B cell (primary cell): ENCODE results near the gene EGFLAM. TPM values are rescaled to one million over a fixed set of nuclear protein-coding genes. Genes with fewer than 3 reads are reported as not detected.

Experiments used
- ATAC-seq: fragments of 200-7000 bp; cut with Tn5 transposase; one replicate; pipeline ENCODE4 v1.10.0; 2021; ENCODE audit warnings: low read depth, mild to moderate bottlenecking, moderate number of reproducible peaks, moderate library complexity
- CTCF ChIA-PET: fragments of 350-600 bp; sonication (Branson Sonifier 250); formaldehyde crosslinking; loops from one replicate; lab custom pipeline; 2021; ENCODE audit warnings: antibody characterized with exemption, inconsistent platforms; lab: Charles Lee
- POLR2A ChIA-PET: fragments of 350-600 bp; sonication (Branson Sonifier 250); formaldehyde crosslinking; loops from one replicate; lab custom pipeline; 2021; ENCODE audit warnings: antibody characterized with exemption; lab: Charles Lee
- DNase-seq: peaks from one replicate; pipeline ENCODE4 v3.0.0; 2013
- H2AFZ ChIP-seq: 2 replicates; pipeline ENCODE4 v1.6.1; 2012; ENCODE audit warnings: mild to moderate bottlenecking, low read depth, low read length; ENCODE audit not compliant: insufficient read depth, poor library complexity, severe bottlenecking
- H3K27ac ChIP-seq, 2 donors: 1 replicate in 1 of 2; 2 replicates in 1 of 2; pipeline ENCODE4 v1.5.1; 2012 to 2013; ENCODE audit warnings: low read length in 2 of 2, mild to moderate bottlenecking in 2 of 2, moderate library complexity in 1 of 2
- H3K27me3 ChIP-seq, 4 experiments: fragments of 200-600 bp in 1 of 4; sonication (generic) in 1 of 4; replicated peaks in 1 of 4; 1 replicate in 2 of 4; 2 replicates in 2 of 4; pipeline versions ENCODE4 v1.6.1 to v1.7.0; 2013 to 2016; ENCODE audit warnings: low read length in 3 of 4, mild to moderate bottlenecking in 2 of 4, mixed read lengths in 1 of 4, moderate library complexity in 1 of 4; ENCODE audit not compliant: insufficient read depth in 4 of 4, control insufficient read depth in 3 of 4; ENCODE audit errors: control extremely low read depth in 1 of 4
- H3K36me3 ChIP-seq, 2 experiments: replicated peaks in 1 of 2; 1 replicate in 1 of 2; 2 replicates in 1 of 2; pipeline versions ENCODE4 v1.6.1 to v1.7.1; 2013; ENCODE audit warnings: low read length in 1 of 2; ENCODE audit not compliant: insufficient read depth in 2 of 2, control insufficient read depth in 1 of 2; ENCODE audit errors: control extremely low read depth in 1 of 2, extremely low read depth in 1 of 2
- H3K4me1 ChIP-seq, 2 donors: fragments of 200-600 bp in 1 of 2; sonication (generic) in 1 of 2; 1 replicate in 1 of 2; 2 replicates in 1 of 2; pipeline versions ENCODE4 v1.5.1 to v1.6.1; 2013 to 2017; ENCODE audit warnings: low read length in 2 of 2; ENCODE audit not compliant: control insufficient read depth in 2 of 2, insufficient read depth in 2 of 2
- H3K4me2 ChIP-seq: replicated peaks from 2 replicates; pipeline ENCODE3; 2012; ENCODE audit warnings: mild to moderate bottlenecking, low read depth, low read length; ENCODE audit not compliant: poor library complexity, severe bottlenecking
- H3K4me3 ChIP-seq, 5 experiments: fragments of 200-600 bp in 1 of 5; sonication (generic) in 1 of 5; 1 replicate in 3 of 5; 2 replicates in 2 of 5; pipeline versions ENCODE4 v1.5.1 to v1.7.0; 2011 to 2016; ENCODE audit warnings: low read length in 4 of 5, mild to moderate bottlenecking in 4 of 5, low read depth in 2 of 5, control low read depth in 1 of 5, moderate library complexity in 1 of 5; ENCODE audit not compliant: insufficient read depth in 1 of 5; ENCODE audit errors: control extremely low read depth in 1 of 5, extremely low read depth in 1 of 5
- H3K79me2 ChIP-seq: fragments of 200-600 bp; sonication (generic); one replicate; pipeline ENCODE4 v1.6.0; 2016; ENCODE audit warnings: low read length; ENCODE audit not compliant: control insufficient read depth, insufficient read depth
- H3K9ac ChIP-seq: fragments of 200-600 bp; sonication (generic); 2 replicates; pipeline ENCODE4 v1.6.1; 2017; ENCODE audit warnings: mild to moderate bottlenecking, low read length, moderate library complexity
- H3K9me3 ChIP-seq, 3 donors: one replicate each; pipeline versions ENCODE4 v1.6.1 to v1.7.1; 2013; ENCODE audit warnings: low read length in 2 of 3; ENCODE audit not compliant: control insufficient read depth in 2 of 3, insufficient read depth in 1 of 3; ENCODE audit errors: control extremely low read depth in 1 of 3
- H4K20me1 ChIP-seq: 2 replicates; pipeline ENCODE4 v1.6.0; 2012; ENCODE audit warnings: mild to moderate bottlenecking, low read length; ENCODE audit not compliant: insufficient read depth, control insufficient read depth, poor library complexity, severe bottlenecking
- H3K27ac Mint-ChIP-seq: one replicate; pipeline ENCODE4 v1.8.0; 2021; ENCODE audit warnings: mixed read lengths
- H3K27me3 Mint-ChIP-seq: one replicate; pipeline ENCODE4 v1.8.0; 2021; ENCODE audit warnings: mixed read lengths
- H3K4me1 Mint-ChIP-seq: one replicate; pipeline ENCODE4 v1.8.0; 2021; ENCODE audit warnings: mixed read lengths
- H3K4me3 Mint-ChIP-seq: one replicate; pipeline ENCODE4 v1.8.0; 2021; ENCODE audit warnings: mixed read lengths
- H3K9me3 Mint-ChIP-seq: one replicate; pipeline ENCODE4 v1.8.0; 2022; ENCODE audit warnings: mixed read lengths; ENCODE audit not compliant: insufficient read depth
- CTCF ChIP-seq: fragments of 200-600 bp; IDR thresholded peaks from one replicate; pipeline ENCODE4 v1.8.0; 2022; ENCODE audit warnings: antibody characterized with exemption, mild to moderate bottlenecking
- EZH2 ChIP-seq: IDR thresholded peaks from 2 replicates; pipeline ENCODE4 v1.6.1; 2012; ENCODE audit warnings: borderline replicate concordance, low read depth, mild to moderate bottlenecking, moderate library complexity, low read length; ENCODE audit not compliant: insufficient read depth, poor library complexity, severe bottlenecking
- WGBS: methylation state at CpG from one replicate; pipeline ENCODE4 v1.1.5; 2013; ENCODE audit warnings: missing lambda C conversion rate; ENCODE audit not compliant: insufficient coverage; 5-methylcytosine and 5-hydroxymethylcytosine counted together
- intact Hi-C: fragments of 100-400 bp; cut with micrococcal nuclease; formaldehyde crosslinking; loops from one replicate; pipeline ENCODE4 v1.10.0; 2022
- polyA plus RNA-seq: library from polyadenylated mRNA; depleted of rRNA; stranded (reverse); fragments of >200 nt; gene quantifications from 2 replicates; pipeline ENCODE4 v1.2.3, GENCODE V29; 2012
- total RNA-seq, 2 donors: library from RNA; stranded (reverse); fragments of 120-200 nt in 1 of 2; gene quantifications; 1 replicate in 1 of 2; 2 replicates in 1 of 2; pipeline versions ENCODE4 v1.2.3 to v1.2.4, GENCODE V29; 2013 to 2022

The EGFLAM gene
- total and polyA plus RNA-seq, 2 donors (not counting 1 experiment from before 2014, with no cell fraction given), result not detected

- no peak for DNase-seq
- H3K4me1 Mint-ChIP-seq, result peaks cover 11% of the 10 kb centered on the region
- Histone ChIP-seq H3K36me3 (no peaks in the 10 kb centered on the region), H3K9ac (no peak overlapping the region), H3K27ac (no peak overlapping the region), H3K9me3 (peaks cover 2 to 61% (median 21%) of the 10 kb centered on the region in 3 donors), H3K27me3 (peaks cover 1 to 63% (median 44%) of the 10 kb centered on the region in 4 experiments), H3K4me3 (no peak overlapping the region), H3K4me2 (no peak overlapping the region), H3K79me2 (no peaks in the 10 kb centered on the region), H3K4me1 (peaks cover 17 to 23% of the 10 kb centered on the region in 2 donors), H4K20me1 (no peaks in the 10 kb centered on the region), H2AFZ (no peak overlapping the region)
- H3K27ac Mint-ChIP-seq, result no peak overlapping the region
- peaks cover 6% of the 10 kb centered on the region for H3K9me3 Mint-ChIP-seq
- no peak for TF ChIP-seq EZH2
- no peak for TF ChIP-seq CTCF
- 86% methylated on average over 6 of the region's 6 CpGs for WGBS
- no peak for ATAC-seq
- H3K27me3 Mint-ChIP-seq, result peaks cover 59% of the 10 kb centered on the region
- ChIA-PET CTCF (interaction anchor here (5.4 kb wide), 1 partner anchor 10 kb away, joined by 31 read pairs; no protein-coding TSS in a partner anchor), POLR2A (no interaction called here)
- intact Hi-C loops, result no loop called here
- no peak overlapping the region for H3K4me3 Mint-ChIP-seq
Observed at GRCh38 chr5:38450627-38451026, 192.3 kb downstream of the EGFLAM start.

GRCh38 chr5:38451074-38451725 lies 192.8 kb downstream of the EGFLAM start:
- H2AFZ ChIP-seq, result no peak overlapping the region
- CTCF ChIA-PET, result interaction anchor here (5.4 kb wide), 1 partner anchor 10 kb away, joined by 31 read pairs; no protein-coding TSS in a partner anchor
- no peak overlapping the region for H3K27ac Mint-ChIP-seq

More at GRCh38 chr5:38451074-38451725, 192.8 kb downstream of the EGFLAM start:
- Histone ChIP-seq H3K27ac (no peak overlapping the region), H4K20me1 (no peaks in the 10 kb centered on the region), H3K36me3 (no peaks in the 10 kb centered on the region), H3K9me3 (peaks cover 4 to 61% (median 24%) of the 10 kb centered on the region in 3 donors), H3K4me1 (peaks cover 17 to 23% of the 10 kb centered on the region in 2 donors), H3K79me2 (no peaks in the 10 kb centered on the region), H3K27me3 (peaks cover 1 to 63% (median 47%) of the 10 kb centered on the region in 4 experiments), H3K4me2 (no peak overlapping the region), H3K9ac (no peak overlapping the region), H3K4me3 (no peak overlapping the region)
- no peak for TF ChIP-seq EZH2
- TF ChIP-seq CTCF, result no peak
- ATAC-seq (no peak), DNase-seq (no peak)
- Mint-ChIP-seq H3K4me3 (no peak overlapping the region), H3K9me3 (peaks cover 6% of the 10 kb centered on the region), H3K27me3 (peaks cover 62% of the 10 kb centered on the region), H3K4me1 (peaks cover 11% of the 10 kb centered on the region)
- 60% methylated on average over 9 of the region's 9 CpGs for WGBS
- POLR2A ChIA-PET, result no interaction called here
- intact Hi-C loops, result no loop called here
